SK-N-SH (cell line): ENCODE data around the gene QSOX2. TPM values are rescaled to one million over a fixed set of nuclear protein-coding genes. Genes with fewer than 3 reads are reported as not detected.

ENCODE experiments used
- CTCF ChIA-PET: fragments of 300-600, 350-600 bp; formaldehyde crosslinking; extraction: SDS; loops from one replicate; lab custom pipeline; 2021; lab: Yijun Ruan, JAX
- POLR2A ChIA-PET: fragments of 350-600 bp; sonication (Branson Sonifier 250); formaldehyde crosslinking; extraction: SDS; loops from one replicate; lab custom pipeline; 2020; ENCODE audit warnings: antibody characterized with exemption, inconsistent platforms; lab: Yijun Ruan, JAX
- DNase-seq: peaks from one replicate; pipeline ENCODE4 v3.0.0; 2012
- H2AFZ ChIP-seq: fragments of 200-600 bp; sonication (generic); 2 replicates; pipeline ENCODE4 v1.8.1; 2016; ENCODE audit warnings: antibody characterized with exemption, mild to moderate bottlenecking, low read depth
- H3F3A ChIP-seq: fragments of 200-600 bp; sonication (generic); replicated peaks from 2 replicates; pipeline ENCODE3; 2016; ENCODE audit warnings: antibody characterized with exemption, mild to moderate bottlenecking; ENCODE audit not compliant: insufficient read depth
- H3K27ac ChIP-seq, 2 experiments: fragments of 200-500 bp in 1 of 2; fragments of 200-600 bp in 1 of 2; sonication (Bioruptor generic) in 1 of 2; sonication (generic), shearing (Covaris generic) in 1 of 2; 2 replicates each; pipeline versions ENCODE4 v1.5.1 to v1.6.1; 2014 to 2016; ENCODE audit warnings: low read depth in 2 of 2, inconsistent platforms in 1 of 2, low read length in 1 of 2, mild to moderate bottlenecking in 1 of 2, mixed read lengths in 1 of 2
- H3K27me3 ChIP-seq: fragments of 200-600 bp; sonication (generic), shearing (Covaris generic); 2 replicates; pipeline ENCODE4 v1.6.1; 2016; ENCODE audit warnings: mixed run types; ENCODE audit not compliant: insufficient read depth
- H3K36me3 ChIP-seq, 2 experiments: fragments of 200-500 bp in 1 of 2; fragments of 200-600 bp in 1 of 2; sonication (Bioruptor generic) in 1 of 2; sonication (generic) in 1 of 2; replicated peaks in 1 of 2; 2 replicates each; pipeline versions ENCODE3 to v1.5.1; 2014 to 2016; ENCODE audit warnings: low read length in 1 of 2, mild to moderate bottlenecking in 1 of 2; ENCODE audit not compliant: insufficient read depth in 2 of 2, control insufficient read depth in 1 of 2
- H3K4me1 ChIP-seq, 2 experiments: fragments of 200-500 bp in 1 of 2; fragments of 200-600 bp in 1 of 2; sonication (Bioruptor generic) in 1 of 2; sonication (generic), shearing (Covaris generic) in 1 of 2; 2 replicates each; pipeline versions ENCODE4 v1.5.1 to v1.6.1; 2014 to 2016; ENCODE audit warnings: low read depth in 1 of 2, low read length in 1 of 2, mixed run types in 1 of 2; ENCODE audit not compliant: insufficient read depth in 2 of 2, control insufficient read depth in 1 of 2
- H3K4me2 ChIP-seq: fragments of 200-600 bp; sonication (generic), shearing (Covaris generic); 2 replicates; pipeline ENCODE4 v1.6.1; 2017; ENCODE audit warnings: mixed run types
- H3K4me3 ChIP-seq, 2 experiments: fragments of 200-500 bp in 1 of 2; fragments of 200-600 bp in 1 of 2; sonication (Bioruptor generic) in 1 of 2; sonication (generic), shearing (Covaris generic) in 1 of 2; 2 replicates each; pipeline versions ENCODE4 v1.5.1 to v1.8.1; 2014 to 2016; ENCODE audit warnings: low read depth in 2 of 2, inconsistent platforms in 1 of 2, low read length in 1 of 2, mild to moderate bottlenecking in 1 of 2, mixed read lengths in 1 of 2, moderate library complexity in 1 of 2
- H3K79me2 ChIP-seq: fragments of 200-600 bp; sonication (generic); 2 replicates; pipeline ENCODE4 v1.8.1; 2017; ENCODE audit warnings: mild to moderate bottlenecking; ENCODE audit not compliant: insufficient read depth
- H3K9ac ChIP-seq: fragments of 200-600 bp; sonication (generic); 2 replicates; pipeline ENCODE4 v1.6.1; 2017; ENCODE audit warnings: mixed run types
- H3K9me2 ChIP-seq: fragments of 200-600 bp; sonication (generic); 2 replicates; pipeline ENCODE4 v1.6.1; 2017; ENCODE audit warnings: mixed run types
- H3K9me3 ChIP-seq: fragments of 200-600 bp; sonication (generic); 2 replicates; pipeline ENCODE4 v1.6.1; 2017; ENCODE audit warnings: mixed run types, mild to moderate bottlenecking, moderate library complexity
- H4K20me1 ChIP-seq: fragments of 200-600 bp; sonication (generic); 2 replicates; pipeline ENCODE4 v1.6.1; 2017; ENCODE audit warnings: mild to moderate bottlenecking, mixed run types; ENCODE audit not compliant: insufficient read depth
- EP300 ChIP-seq, 2 experiments: IDR thresholded peaks; 2 replicates each; pipeline versions ENCODE4 v1.4.0 to v1.6.1; 2012; ENCODE audit warnings: borderline replicate concordance in 1 of 2, low read depth in 1 of 2, low read length in 1 of 2
- EZH2phosphoT487 ChIP-seq: fragments of 200-600 bp; sonication (generic); IDR thresholded peaks from 2 replicates; pipeline ENCODE4 v1.6.1; 2017; ENCODE audit warnings: low read depth, mixed run types, mild to moderate bottlenecking, antibody characterized with exemption, moderate library complexity, borderline replicate concordance
- POLR2AphosphoS5 ChIP-seq: IDR thresholded peaks from 2 replicates; pipeline ENCODE4 v1.6.1; 2012; ENCODE audit warnings: low read depth, low read length
- WGBS: methylation state at CpG from one replicate; pipeline ENCODE4 v1.1.6; 2017; ENCODE audit warnings: low lambda C conversion rate; 5-methylcytosine and 5-hydroxymethylcytosine counted together
- polyA plus RNA-seq, 3 experiments: library from polyadenylated mRNA; depleted of rRNA; stranded (reverse); fragments of >200 nt; gene quantifications; 2 replicates each; pipeline ENCODE4 v1.2.3, GENCODE V29; 2012
- TF ChIP-seq, protein P1 (sequence below): IDR thresholded peaks from 2 replicates; pipeline ENCODE4 v1.6.1; 2012; ENCODE audit warnings: mild to moderate bottlenecking, low read depth, low read length, moderate library complexity
- TF ChIP-seq, protein P2 (sequence below): IDR thresholded peaks from 2 replicates; pipeline ENCODE4 v1.4.0; 2012; ENCODE audit warnings: low read depth

Gene QSOX2
- polyA plus RNA-seq, 1 of the 3 experiments (the other 2 are of a cell fraction), result 26.6 TPM

DNA sequence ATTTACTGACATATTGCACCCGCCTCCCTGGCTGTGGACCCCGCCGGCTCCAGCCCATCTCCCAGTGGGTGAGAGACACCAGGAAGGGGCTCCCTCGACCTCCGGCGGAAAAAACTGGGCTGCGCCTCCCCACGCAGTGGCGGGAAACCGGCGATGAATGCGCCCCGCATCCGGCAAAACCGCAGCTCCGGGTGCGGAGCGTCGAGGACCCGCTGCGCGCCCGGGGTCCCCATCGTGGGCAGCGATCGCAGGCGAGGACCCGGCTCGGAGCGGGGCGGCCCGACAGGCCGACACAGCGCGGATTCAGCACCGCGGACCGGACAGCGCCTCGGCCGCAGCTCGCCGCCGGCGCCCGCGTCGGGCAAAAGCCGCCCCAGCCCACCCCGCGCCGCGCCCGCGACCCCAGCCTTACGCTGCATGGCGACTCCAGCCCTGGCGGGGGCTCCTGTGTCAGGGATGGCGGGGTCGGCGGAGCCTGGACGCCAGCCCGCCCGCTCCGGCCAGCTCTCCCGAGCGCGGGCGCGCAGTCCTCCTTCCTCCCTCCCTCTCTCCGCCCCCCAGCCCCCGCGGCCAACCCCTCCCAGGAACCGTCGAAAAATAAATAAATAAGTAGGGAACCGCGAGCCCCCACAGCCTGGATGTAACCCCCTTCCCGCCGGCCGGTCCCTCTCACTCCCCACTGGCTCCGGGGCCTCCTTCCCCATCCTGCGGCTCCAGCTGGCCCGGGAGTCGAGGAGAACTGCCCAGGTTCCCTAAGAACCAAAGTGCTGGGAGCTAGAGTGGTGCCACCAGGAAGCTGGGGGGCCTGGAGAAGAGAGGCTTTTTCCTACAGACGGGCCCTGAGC is 43.8 kb downstream of the QSOX2 start:
- Histone ChIP-seq H3K4me1 (peaks cover 0 to 5% of the 10 kb centered on the region in 2 experiments; a peak in 1 of 4 replicates), H3K9ac (no peak overlapping the region), H3K4me3 (no peak overlapping the region), H3K79me2 (no peaks in the 10 kb centered on the region), H2AFZ (no peak overlapping the region), H3K9me2 (no peaks in the 10 kb centered on the region), H3K4me2 (no peak overlapping the region), H3K9me3 (no peaks in the 10 kb centered on the region), H3F3A (no peaks in the 10 kb centered on the region), H3K27me3 (peaks cover 66% of the 10 kb centered on the region), H3K27ac (no peak overlapping the region), H3K36me3 (no peaks in the 10 kb centered on the region), H4K20me1 (peaks cover 41% of the 10 kb centered on the region)
- CTCF ChIA-PET, result interaction anchor here (1.1 to 2.3 kb wide), 10 partner anchors 9 to 82 kb away, joined by 3 to 10 read pairs (median 6); no protein-coding TSS in a partner anchor
- 16% methylated on average over 30 of the region's 85 CpGs for WGBS
- POLR2A ChIA-PET, result no interaction called here
- DNase-seq, result peak; percentile 63
- TF ChIP-seq EZH2phosphoT487, result peak; percentile 54; the same call in 1 of the 2 replicates
- TF ChIP-seq, protein P1, sequence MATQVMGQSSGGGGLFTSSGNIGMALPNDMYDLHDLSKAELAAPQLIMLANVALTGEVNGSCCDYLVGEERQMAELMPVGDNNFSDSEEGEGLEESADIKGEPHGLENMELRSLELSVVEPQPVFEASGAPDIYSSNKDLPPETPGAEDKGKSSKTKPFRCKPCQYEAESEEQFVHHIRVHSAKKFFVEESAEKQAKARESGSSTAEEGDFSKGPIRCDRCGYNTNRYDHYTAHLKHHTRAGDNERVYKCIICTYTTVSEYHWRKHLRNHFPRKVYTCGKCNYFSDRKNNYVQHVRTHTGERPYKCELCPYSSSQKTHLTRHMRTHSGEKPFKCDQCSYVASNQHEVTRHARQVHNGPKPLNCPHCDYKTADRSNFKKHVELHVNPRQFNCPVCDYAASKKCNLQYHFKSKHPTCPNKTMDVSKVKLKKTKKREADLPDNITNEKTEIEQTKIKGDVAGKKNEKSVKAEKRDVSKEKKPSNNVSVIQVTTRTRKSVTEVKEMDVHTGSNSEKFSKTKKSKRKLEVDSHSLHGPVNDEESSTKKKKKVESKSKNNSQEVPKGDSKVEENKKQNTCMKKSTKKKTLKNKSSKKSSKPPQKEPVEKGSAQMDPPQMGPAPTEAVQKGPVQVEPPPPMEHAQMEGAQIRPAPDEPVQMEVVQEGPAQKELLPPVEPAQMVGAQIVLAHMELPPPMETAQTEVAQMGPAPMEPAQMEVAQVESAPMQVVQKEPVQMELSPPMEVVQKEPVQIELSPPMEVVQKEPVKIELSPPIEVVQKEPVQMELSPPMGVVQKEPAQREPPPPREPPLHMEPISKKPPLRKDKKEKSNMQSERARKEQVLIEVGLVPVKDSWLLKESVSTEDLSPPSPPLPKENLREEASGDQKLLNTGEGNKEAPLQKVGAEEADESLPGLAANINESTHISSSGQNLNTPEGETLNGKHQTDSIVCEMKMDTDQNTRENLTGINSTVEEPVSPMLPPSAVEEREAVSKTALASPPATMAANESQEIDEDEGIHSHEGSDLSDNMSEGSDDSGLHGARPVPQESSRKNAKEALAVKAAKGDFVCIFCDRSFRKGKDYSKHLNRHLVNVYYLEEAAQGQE, result peak; percentile 95
- TF ChIP-seq, protein P2, sequence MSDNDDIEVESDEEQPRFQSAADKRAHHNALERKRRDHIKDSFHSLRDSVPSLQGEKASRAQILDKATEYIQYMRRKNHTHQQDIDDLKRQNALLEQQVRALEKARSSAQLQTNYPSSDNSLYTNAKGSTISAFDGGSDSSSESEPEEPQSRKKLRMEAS, result no peak

DNA sequence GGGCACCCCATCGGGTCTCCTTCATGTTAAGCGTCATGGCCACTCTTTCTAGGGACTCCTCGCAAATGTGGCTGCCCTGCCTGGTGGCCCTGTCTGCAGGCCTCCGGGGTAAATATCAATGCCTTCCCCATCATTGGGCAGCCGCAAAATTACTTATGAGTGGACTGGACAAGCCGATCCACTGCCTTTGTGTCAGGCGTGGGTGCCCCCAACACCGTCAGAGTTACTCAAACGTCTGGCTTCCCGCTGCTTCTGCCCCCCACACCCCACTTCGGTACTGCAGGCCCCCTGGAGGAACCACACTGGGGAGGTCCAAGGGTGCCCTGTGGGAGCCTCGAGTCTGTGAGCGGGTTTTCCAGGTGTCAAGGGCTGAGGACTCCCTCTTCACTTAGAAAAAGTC is 44.4 kb downstream of the QSOX2 start:
- Histone ChIP-seq H3K27ac (no peak overlapping the region), H4K20me1 (peaks cover 38% of the 10 kb centered on the region), H3K27me3 (peaks cover 73% of the 10 kb centered on the region), H2AFZ (no peak overlapping the region), H3K4me2 (no peak overlapping the region), H3K79me2 (no peaks in the 10 kb centered on the region), H3K9me3 (no peaks in the 10 kb centered on the region), H3K36me3 (no peaks in the 10 kb centered on the region), H3K9me2 (no peaks in the 10 kb centered on the region), H3F3A (no peaks in the 10 kb centered on the region), H3K9ac (no peak overlapping the region), H3K4me3 (no peak overlapping the region), H3K4me1 (no peaks in the 10 kb centered on the region; a peak in 1 of 4 replicates)
- 2% methylated on average over 7 of the region's 13 CpGs for WGBS
- ChIA-PET CTCF (interaction anchor here (1.9 kb wide), 2 partner anchors 31 to 83 kb away, joined by 5 to 10 read pairs; no protein-coding TSS in a partner anchor), POLR2A (no interaction called here)
- no peak for DNase-seq
- TF ChIP-seq EP300 (IDR thresholded peaks at IDR 0.05; ENCODE audit: borderline replicate concordance in 1 of 2, low read depth in 1 of 2, low read length in 1 of 2) (no peak), POLR2AphosphoS5 (no peak)
